SK-N-SH treated with all-trans-retinoic acid at 6 μM for 48 hours (cell line): Measurements from ENCODE around the gene PUM1.
A peak's percentile ranks its signal among the peaks of the same experiment; 100 is the strongest.
"Not testable (repeated sequence)": the region's sequence is repeated elsewhere in the genome, so short reads cannot be mapped to it uniquely, and the experiment has no call there.

Experiments used
- ATAC-seq: fragments of 200-7000 bp; cut with Tn5 transposase; 3 replicates; pipeline ENCODE4 v1.9.1; 2020; ENCODE audit warnings: mild to moderate bottlenecking, moderate library complexity
- ARNTL ChIP-seq: fragments of 450-650 bp; formaldehyde crosslinking; IDR thresholded peaks from 2 replicates; pipeline ENCODE4 v1.5.0; 2020; ENCODE audit warnings: low read depth, mild to moderate bottlenecking, moderate library complexity, borderline replicate concordance
- BACH2 ChIP-seq: fragments of 250-450 bp; sonication (Bioruptor Pico); IDR thresholded peaks from 2 replicates; pipeline ENCODE4 v1.9.0; 2021; ENCODE audit warnings: mild to moderate bottlenecking, borderline replicate concordance
- CSDC2 ChIP-seq: fragments of 250-450 bp; sonication (Bioruptor Pico); IDR thresholded peaks from 2 replicates; pipeline ENCODE4 v1.5.0; 2020; ENCODE audit warnings: mild to moderate bottlenecking, moderate library complexity
- CSRNP3 ChIP-seq: fragments of 250-450 bp; sonication (Bioruptor Pico); IDR thresholded peaks from 2 replicates; pipeline ENCODE4 v1.5.1; 2021; ENCODE audit warnings: mild to moderate bottlenecking, moderate library complexity
- ESRRG ChIP-seq: fragments of 250-450 bp; sonication (Bioruptor Pico); IDR thresholded peaks from 2 replicates; pipeline ENCODE4 v1.6.1; 2021; ENCODE audit warnings: mild to moderate bottlenecking
- GLIS3 ChIP-seq: fragments of 250-450 bp; sonication (Bioruptor Pico); IDR thresholded peaks from 2 replicates; pipeline ENCODE4 v1.5.0; 2020; ENCODE audit warnings: mild to moderate bottlenecking, moderate library complexity
- ISL1 ChIP-seq: fragments of 250-450 bp; sonication (Bioruptor Pico); IDR thresholded peaks from 2 replicates; pipeline ENCODE4 v2.1.2; 2022; ENCODE audit warnings: mild to moderate bottlenecking, moderate library complexity
- OSR1 ChIP-seq: fragments of 250-450 bp; sonication (Bioruptor Pico); IDR thresholded peaks from 2 replicates; pipeline ENCODE4 v1.8.0; 2022; ENCODE audit warnings: moderate library complexity, mild to moderate bottlenecking, inconsistent platforms
- POU6F1 ChIP-seq: fragments of 250-450 bp; sonication (Bioruptor Pico); IDR thresholded peaks from 2 replicates; pipeline ENCODE4 v1.8.0; 2021; ENCODE audit warnings: low read depth, mild to moderate bottlenecking, moderate library complexity, borderline replicate concordance
- PPARA ChIP-seq: fragments of 250-450 bp; sonication (Bioruptor Pico); IDR thresholded peaks from 2 replicates; pipeline ENCODE4 v1.5.0; 2020; ENCODE audit warnings: mild to moderate bottlenecking, borderline replicate concordance
- SNAI2 ChIP-seq: fragments of 250-450 bp; sonication (Bioruptor Pico); IDR thresholded peaks from 2 replicates; pipeline ENCODE4 v1.5.0; 2020; ENCODE audit warnings: mild to moderate bottlenecking, moderate library complexity
- TOX ChIP-seq: fragments of 250-450 bp; sonication (Bioruptor Pico); IDR thresholded peaks from 2 replicates; pipeline ENCODE4 v1.8.0; 2021; ENCODE audit warnings: mild to moderate bottlenecking, moderate library complexity, borderline replicate concordance
- ZC3H10 ChIP-seq: fragments of 250-450 bp; sonication (Bioruptor Pico); IDR thresholded peaks from 2 replicates; pipeline ENCODE4 v1.5.1; 2021; ENCODE audit warnings: mild to moderate bottlenecking, moderate library complexity
- ZFP3 ChIP-seq: fragments of 250-450 bp; sonication (Bioruptor Pico); IDR thresholded peaks from 2 replicates; pipeline ENCODE4 v1.5.0; 2020; ENCODE audit warnings: mild to moderate bottlenecking, moderate library complexity
- ZFP30 ChIP-seq: fragments of 450-650 bp; formaldehyde crosslinking; IDR thresholded peaks from 2 replicates; pipeline ENCODE4 v1.5.0; 2022; ENCODE audit warnings: mild to moderate bottlenecking, moderate library complexity
- ZNF565 ChIP-seq: fragments of 450-650 bp; formaldehyde crosslinking; conservative IDR thresholded peaks from 2 replicates; pipeline ENCODE4 v1.5.0; 2020; ENCODE audit warnings: low read depth, mild to moderate bottlenecking, moderate library complexity
- ZNF70 ChIP-seq: fragments of 450-650 bp; formaldehyde crosslinking; IDR thresholded peaks from 2 replicates; pipeline ENCODE4 v1.5.0; 2020; ENCODE audit warnings: mild to moderate bottlenecking, moderate library complexity
- ZNF8 ChIP-seq: fragments of 450-650 bp; formaldehyde crosslinking; IDR thresholded peaks from 2 replicates; pipeline ENCODE4 v1.5.0; 2020; ENCODE audit warnings: mild to moderate bottlenecking, moderate library complexity
- TF ChIP-seq, protein P1 (sequence below): fragments of 250-450 bp; sonication (Bioruptor Pico); IDR thresholded peaks from 2 replicates; pipeline ENCODE4 v1.8.0; 2020; ENCODE audit warnings: mild to moderate bottlenecking, moderate library complexity, borderline replicate concordance
- TF ChIP-seq, protein P2 (sequence below): fragments of 250-450 bp; sonication (Bioruptor Pico); IDR thresholded peaks from 2 replicates; pipeline ENCODE4 v1.5.1; 2020; ENCODE audit warnings: low read depth, mild to moderate bottlenecking, moderate library complexity

Gene PUM1

DNA sequence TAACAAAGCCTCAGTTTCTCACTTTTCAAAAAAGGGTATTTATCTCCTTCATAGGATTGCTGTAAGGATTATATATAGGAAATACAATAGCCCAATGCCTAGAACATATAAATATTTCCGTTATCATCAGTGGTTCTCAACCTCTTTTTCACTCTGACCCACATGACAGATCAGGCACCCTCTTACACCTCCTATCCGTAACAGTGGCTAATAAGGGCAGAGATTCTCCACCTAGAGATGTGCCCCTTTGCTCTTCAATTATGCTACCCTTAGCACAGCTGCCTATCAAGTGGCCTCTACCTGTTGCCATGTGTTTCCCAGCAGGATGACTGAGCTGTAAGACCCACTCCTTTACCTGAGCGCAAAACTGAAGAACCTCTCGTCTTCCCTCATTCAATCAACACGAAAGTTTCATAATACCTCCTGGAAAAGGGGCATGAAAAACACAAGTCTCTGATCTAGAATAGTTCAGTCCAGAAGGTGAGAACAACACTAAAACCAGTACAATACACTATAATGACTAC lies 10.5 kb downstream of the PUM1 start:
- TF ChIP-seq BACH2 (CRISPR knock-in tag) (no peak), OSR1 (no peak)
- ATAC-seq, result no peak

- ATAC-seq, result peak; percentile 68
- TF ChIP-seq ZFP30 (CRISPR knock-in tag) (no peak), ZNF8 (CRISPR knock-in tag) (no peak), PPARA (CRISPR knock-in tag) (no peak), ZC3H10 (CRISPR knock-in tag) (no peak), ISL1 (CRISPR knock-in tag) (no peak), BACH2 (CRISPR knock-in tag) (no peak), ZFP3 (CRISPR knock-in tag) (no peak)
- TF ChIP-seq, protein P1, sequence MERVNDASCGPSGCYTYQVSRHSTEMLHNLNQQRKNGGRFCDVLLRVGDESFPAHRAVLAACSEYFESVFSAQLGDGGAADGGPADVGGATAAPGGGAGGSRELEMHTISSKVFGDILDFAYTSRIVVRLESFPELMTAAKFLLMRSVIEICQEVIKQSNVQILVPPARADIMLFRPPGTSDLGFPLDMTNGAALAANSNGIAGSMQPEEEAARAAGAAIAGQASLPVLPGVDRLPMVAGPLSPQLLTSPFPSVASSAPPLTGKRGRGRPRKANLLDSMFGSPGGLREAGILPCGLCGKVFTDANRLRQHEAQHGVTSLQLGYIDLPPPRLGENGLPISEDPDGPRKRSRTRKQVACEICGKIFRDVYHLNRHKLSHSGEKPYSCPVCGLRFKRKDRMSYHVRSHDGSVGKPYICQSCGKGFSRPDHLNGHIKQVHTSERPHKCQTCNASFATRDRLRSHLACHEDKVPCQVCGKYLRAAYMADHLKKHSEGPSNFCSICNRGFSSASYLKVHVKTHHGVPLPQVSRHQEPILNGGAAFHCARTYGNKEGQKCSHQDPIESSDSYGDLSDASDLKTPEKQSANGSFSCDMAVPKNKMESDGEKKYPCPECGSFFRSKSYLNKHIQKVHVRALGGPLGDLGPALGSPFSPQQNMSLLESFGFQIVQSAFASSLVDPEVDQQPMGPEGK (CRISPR knock-in tag), result no peak
Observed at GRCh38 chr1:31054349-31054748, 11.2 kb downstream of the PUM1 start.

DNA sequence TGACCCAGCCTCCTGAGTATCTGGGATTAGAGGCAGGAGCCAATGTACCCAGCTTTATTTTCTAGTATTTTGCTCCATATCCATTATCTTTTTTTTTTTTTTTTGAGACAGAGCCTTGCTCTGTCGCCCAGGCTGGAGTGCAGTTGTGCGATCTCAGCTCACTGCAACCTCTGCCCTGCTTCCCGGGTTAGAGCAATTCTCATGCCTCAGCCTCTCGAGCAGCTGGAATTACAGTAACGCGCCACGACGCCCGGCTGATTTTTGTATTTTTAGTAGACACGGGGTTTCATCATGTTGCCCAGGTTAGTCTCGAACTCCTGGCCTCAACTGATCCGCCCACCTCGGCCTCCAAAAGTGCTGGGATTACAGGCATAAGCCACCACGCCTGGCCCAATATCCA lies 12.9 kb downstream of the PUM1 start:
- ATAC-seq, result not testable (repeated sequence)

- no peak for TF ChIP-seq ZNF70
- no peak for TF ChIP-seq SNAI2 (CRISPR knock-in tag)
- TF ChIP-seq ESRRG (CRISPR knock-in tag), result no peak
- TF ChIP-seq TOX (CRISPR knock-in tag), result no peak
- TF ChIP-seq BACH2 (CRISPR knock-in tag), result no peak
- TF ChIP-seq ZNF8 (CRISPR knock-in tag), result no peak
- no peak for TF ChIP-seq ARNTL (CRISPR knock-in tag)
- no peak for TF ChIP-seq ZNF565 (CRISPR knock-in tag)
- no peak for TF ChIP-seq PPARA (CRISPR knock-in tag)
- no peak for TF ChIP-seq CSDC2 (CRISPR knock-in tag)
- no peak for TF ChIP-seq ZFP3 (CRISPR knock-in tag)
- TF ChIP-seq, protein P2, sequence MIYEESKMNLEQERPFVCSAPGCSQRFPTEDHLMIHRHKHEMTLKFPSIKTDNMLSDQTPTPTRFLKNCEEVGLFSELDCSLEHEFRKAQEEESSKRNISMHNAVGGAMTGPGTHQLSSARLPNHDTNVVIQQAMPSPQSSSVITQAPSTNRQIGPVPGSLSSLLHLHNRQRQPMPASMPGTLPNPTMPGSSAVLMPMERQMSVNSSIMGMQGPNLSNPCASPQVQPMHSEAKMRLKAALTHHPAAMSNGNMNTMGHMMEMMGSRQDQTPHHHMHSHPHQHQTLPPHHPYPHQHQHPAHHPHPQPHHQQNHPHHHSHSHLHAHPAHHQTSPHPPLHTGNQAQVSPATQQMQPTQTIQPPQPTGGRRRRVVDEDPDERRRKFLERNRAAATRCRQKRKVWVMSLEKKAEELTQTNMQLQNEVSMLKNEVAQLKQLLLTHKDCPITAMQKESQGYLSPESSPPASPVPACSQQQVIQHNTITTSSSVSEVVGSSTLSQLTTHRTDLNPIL, result no peak
- no peak for ATAC-seq
Observed at GRCh38 chr1:31051611-31052010, 13.9 kb downstream of the PUM1 start.

DNA sequence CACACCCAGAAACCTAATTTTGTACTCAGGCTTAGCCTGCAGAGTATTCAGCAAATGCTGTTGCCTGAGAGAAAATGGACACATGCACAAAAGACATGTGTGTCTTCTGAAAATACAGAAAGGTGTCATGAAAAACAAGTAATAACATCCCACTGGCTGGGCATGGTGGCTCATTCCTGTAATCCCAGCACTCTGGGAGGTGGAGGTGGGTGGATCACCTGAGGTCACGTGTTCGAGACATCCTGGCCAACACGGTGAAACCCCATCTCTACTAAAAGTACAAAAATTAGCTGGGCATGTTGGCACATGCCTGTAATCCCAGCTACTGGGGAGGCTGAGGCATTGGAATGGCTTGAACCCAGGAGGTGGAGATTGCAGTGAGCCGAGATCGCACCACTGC lies 18.0 kb downstream of the PUM1 start:
- not testable (repeated sequence) for ATAC-seq

DNA sequence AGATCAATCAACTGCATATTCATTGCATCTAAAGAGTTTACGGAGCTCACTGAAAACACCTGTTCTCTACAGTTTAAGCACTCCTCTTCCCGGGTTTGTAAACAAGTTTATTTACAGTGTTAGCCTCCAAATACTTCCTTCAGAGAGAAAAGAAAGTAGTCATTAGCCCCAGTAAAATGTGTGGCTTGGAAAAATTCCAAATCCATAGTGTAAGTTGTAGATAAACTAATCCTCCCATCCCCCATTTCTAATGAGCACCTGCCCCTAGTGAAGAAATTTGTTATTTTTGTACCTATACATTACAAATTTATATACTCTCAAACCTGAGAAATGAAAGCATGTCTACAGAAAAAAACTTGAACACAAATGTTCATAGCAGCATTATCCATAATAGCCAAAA lies 21.9 kb downstream of the PUM1 start:
- TF ChIP-seq ZNF70 (no peak), OSR1 (no peak), ESRRG (CRISPR knock-in tag) (no peak), ZFP3 (CRISPR knock-in tag) (no peak), ARNTL (CRISPR knock-in tag) (no peak), CSRNP3 (CRISPR knock-in tag) (no peak), ISL1 (CRISPR knock-in tag) (no peak), ZFP30 (CRISPR knock-in tag) (no peak), POU6F1 (CRISPR knock-in tag) (no peak), CSDC2 (CRISPR knock-in tag) (no peak), PPARA (CRISPR knock-in tag) (no peak), GLIS3 (CRISPR knock-in tag) (no peak), TOX (CRISPR knock-in tag) (no peak), ZC3H10 (CRISPR knock-in tag) (no peak), ZNF565 (CRISPR knock-in tag) (no peak), BACH2 (CRISPR knock-in tag) (no peak)
- TF ChIP-seq, protein P1 (CRISPR knock-in tag), result no peak
- TF ChIP-seq, protein P2, result no peak
- ATAC-seq, result no peak
